ENCODE data around the gene MRPL49.

- TF ChIP-seq FOXO1 (CRISPR knock-in tag; IDR thresholded peaks at IDR 0.05): no peak
- no peak for TF ChIP-seq POLR2A (IDR thresholded peaks at IDR 0.05; ENCODE audit: insufficient read depth in 1 of 2, low read depth in 2 of 2, low read length in 2 of 2)
These were observed 36.7 kb upstream of the MRPL49 start for GRCh38 chr11:65085446-65085845.

Data from HepG2 (cell line).